HEK293 (cell line): Measurements from ENCODE around the gene ZBTB20.

Experiments used
- BCL11A ChIP-seq: fragments of 450-650 bp; formaldehyde crosslinking; IDR thresholded peaks from 2 replicates; pipeline ENCODE4 v1.5.1; 2016; ENCODE audit warnings: low read depth, missing biosample characterization, missing genetic modification characterization
- CTCF ChIP-seq: fragments of 450-650 bp; formaldehyde crosslinking; IDR thresholded peaks from 2 replicates; pipeline ENCODE4 v1.5.1; 2016; ENCODE audit warnings: missing biosample characterization, missing genetic modification characterization
- SETDB1 ChIP-seq: IDR thresholded peaks from one replicate; pipeline ENCODE4 v1.6.1; 2017; ENCODE audit warnings: mild to moderate bottlenecking, low read length, moderate library complexity, mixed read lengths; ENCODE audit not compliant: insufficient read length
- ZBTB48 ChIP-seq: fragments of 450-650 bp; formaldehyde crosslinking; IDR thresholded peaks from 2 replicates; pipeline ENCODE4 v1.5.1; 2016; ENCODE audit warnings: missing biosample characterization, missing genetic modification characterization
- ZNF202 ChIP-seq: fragments of 450-650 bp; formaldehyde crosslinking; IDR thresholded peaks from 2 replicates; pipeline ENCODE4 v1.5.1; 2016; ENCODE audit warnings: missing biosample characterization, missing genetic modification characterization, borderline replicate concordance
- ZNF549 ChIP-seq: fragments of 450-650 bp; IDR thresholded peaks from 2 replicates; pipeline ENCODE4 v1.5.1; 2018; ENCODE audit warnings: missing biosample characterization, missing genetic modification characterization, mild to moderate bottlenecking, inconsistent platforms, moderate library complexity
- ZNF692 ChIP-seq: fragments of 450-650 bp; formaldehyde crosslinking; IDR thresholded peaks from 2 replicates; pipeline ENCODE4 v1.5.1; 2016; ENCODE audit warnings: missing biosample characterization, missing genetic modification characterization
- ZSCAN30 ChIP-seq: fragments of 450-650 bp; IDR thresholded peaks from 2 replicates; pipeline ENCODE4 v1.5.1; 2018; ENCODE audit warnings: missing biosample characterization, mild to moderate bottlenecking, missing genetic modification characterization, moderate library complexity
- ZSCAN5A ChIP-seq: fragments of 450-650 bp; formaldehyde crosslinking; IDR thresholded peaks from 2 replicates; pipeline ENCODE4 v1.5.1; 2016; ENCODE audit warnings: missing biosample characterization, missing genetic modification characterization

GRCh38 chr3:114709102-114709501 lies 438.0 kb downstream of the ZBTB20 start:
- TF ChIP-seq ZNF549 (no peak), ZBTB48 (tag by site-specific recombination) (no peak), CTCF (tag by site-specific recombination) (no peak), BCL11A (tag by site-specific recombination) (no peak), ZNF202 (tag by site-specific recombination) (no peak), ZSCAN5A (tag by site-specific recombination) (no peak), SETDB1 (no peak), ZSCAN30 (tag by site-specific recombination) (no peak), ZNF692 (no peak)
